ENCODE results near the gene GRID1. TPM values are rescaled to one million over a fixed set of nuclear protein-coding genes. Genes with fewer than 3 reads are reported as not detected.
A peak's percentile ranks its signal among the peaks of the same experiment; 100 is the strongest.

The GRID1 gene
- total and polyA plus RNA-seq, 11 donors: 0.69 to 3.4 (median 1.6) TPM

- no peaks in the 10 kb centered on the region for H3K9me3 ChIP-seq
- DNase-seq (no peak), ATAC-seq (no peak)
- H3K36me3 ChIP-seq: no peaks in the 10 kb centered on the region
- no peaks in the 10 kb centered on the region for H3K4me1 ChIP-seq
- no peak overlapping the region for H3K4me3 ChIP-seq
- WGBS, 4 donors: 60 to 79% (median 76%) methylated on average over 2 of the region's 2 CpGs
- no peak overlapping the region for H3K27ac ChIP-seq
- intact Hi-C loops (cut with DNase I): no loop called here
- TF ChIP-seq CTCF (IDR thresholded peaks at IDR 0.05): no peak
- TF ChIP-seq POLR2A (IDR thresholded peaks at IDR 0.05): no peak
- H3K27me3 ChIP-seq: no peaks in the 10 kb centered on the region
Observed at GRCh38 chr10:85596389-85596788, 770.2 kb downstream of the GRID1 start.

GRCh38 chr10:85594239-85594638 is 772.4 kb downstream of the GRID1 start:
- H3K9me3 ChIP-seq: no peaks in the 10 kb centered on the region

GRCh38 chr10:85593226-85593772 is 773.3 kb downstream of the GRID1 start:
- no peak for DNase-seq
- H3K36me3 ChIP-seq: no peaks in the 10 kb centered on the region
- no peaks in the 10 kb centered on the region for H3K27me3 ChIP-seq
- H3K27ac ChIP-seq: no peak overlapping the region
- intact Hi-C loops (cut with DNase I): no loop called here
- TF ChIP-seq CTCF (IDR thresholded peaks at IDR 0.05): no peak
- no peak for TF ChIP-seq POLR2A (IDR thresholded peaks at IDR 0.05)
- no peak overlapping the region for H3K4me3 ChIP-seq
- 39 to 55% (median 49%) methylated on average over 4 of the region's 4 CpGs for WGBS, 4 donors
- H3K9me3 ChIP-seq: peaks cover 0 to 2% (median 0%) of the 10 kb centered on the region in 12 donors
- ATAC-seq: peak in 1 of 4 donors; percentile 39
- no peaks in the 10 kb centered on the region for H3K4me1 ChIP-seq

More at GRCh38 chr10:85594239-85594638, 772.4 kb downstream of the GRID1 start:
- Histone ChIP-seq H3K36me3 (no peaks in the 10 kb centered on the region), H3K4me1 (no peaks in the 10 kb centered on the region), H3K27me3 (no peaks in the 10 kb centered on the region), H3K4me3 (no peak overlapping the region), H3K27ac (no peak overlapping the region)
- WGBS, 4 donors: 18 to 55% (median 45%) methylated on average over 3 of the region's 3 CpGs
- no peak for DNase-seq
- intact Hi-C loops (cut with DNase I): no loop called here
- TF ChIP-seq CTCF (IDR thresholded peaks at IDR 0.05) (no peak), POLR2A (IDR thresholded peaks at IDR 0.05) (no peak)
- ATAC-seq: no peak

GRCh38 chr10:85581371-85581770 is 785.2 kb downstream of the GRID1 start:
- DNase-seq (no peak), ATAC-seq (peak in 3 of 4 donors; percentile 52 to 64 (median 60))
- Histone ChIP-seq H3K9me3 (peaks cover 0 to 13% (median 0%) of the 10 kb centered on the region in 12 donors), H3K27me3 (no peaks in the 10 kb centered on the region), H3K4me3 (no peak overlapping the region), H3K4me1 (peaks cover 0 to 3% (median 0%) of the 10 kb centered on the region in 12 donors), H3K36me3 (no peaks in the 10 kb centered on the region), H3K27ac (no peak overlapping the region)
- intact Hi-C loops (cut with DNase I): no loop called here
- TF ChIP-seq POLR2A (IDR thresholded peaks at IDR 0.05) (no peak), CTCF (IDR thresholded peaks at IDR 0.05) (no peak)
- 30 to 61% (median 45%) methylated on average over 3 of the region's 3 CpGs for WGBS, 4 donors
